ENCODE measurements around the gene AVEN. TPM values are rescaled to one million over a fixed set of nuclear protein-coding genes. Genes with fewer than 3 reads are reported as not detected.

AVEN gene
- total and polyA plus RNA-seq, 2 experiments from 2014 or later = 7.7 to 10.3 TPM

GRCh38 chr15:33888176-33888575 lies 150.8 kb downstream of the AVEN start:
- H3K27me3 Mint-ChIP-seq (ENCODE audit: insufficient read depth, low read depth, poor library complexity) = peaks cover 2% of the 10 kb centered on the region
- Histone ChIP-seq H4K20me1 (replicated peaks; ENCODE audit: insufficient read depth) (no peaks in the 10 kb centered on the region), H3K27me3 (ENCODE audit: insufficient read depth) (no peaks in the 10 kb centered on the region), H3K4me3 (no peak overlapping the region), H3K4me1 (ENCODE audit: insufficient read depth) (no peaks in the 10 kb centered on the region), H3K27ac (ENCODE audit: low read depth) (no peak overlapping the region), H2AFZ (no peak overlapping the region), H3F3A (replicated peaks; ENCODE audit: low read depth) (no peaks in the 10 kb centered on the region), H3K79me2 (replicated peaks; ENCODE audit: insufficient read depth) (no peaks in the 10 kb centered on the region), H3K4me2 (no peak overlapping the region), H3K9me2 (ENCODE audit: insufficient read depth) (no peaks in the 10 kb centered on the region; the same call in 1 of the 2 replicates), H3K36me3 (ENCODE audit: insufficient read depth) (no peaks in the 10 kb centered on the region)
- H3K4me1 Mint-ChIP-seq = peaks cover 3% of the 10 kb centered on the region; the same call in 2 of the 3 replicates
- H3K27ac Mint-ChIP-seq = no peak overlapping the region
- peaks cover 3% of the 10 kb centered on the region; the same call in 2 of the 3 replicates for H3K36me3 Mint-ChIP-seq (ENCODE audit: low read depth)
- TF ChIP-seq, protein P1, sequence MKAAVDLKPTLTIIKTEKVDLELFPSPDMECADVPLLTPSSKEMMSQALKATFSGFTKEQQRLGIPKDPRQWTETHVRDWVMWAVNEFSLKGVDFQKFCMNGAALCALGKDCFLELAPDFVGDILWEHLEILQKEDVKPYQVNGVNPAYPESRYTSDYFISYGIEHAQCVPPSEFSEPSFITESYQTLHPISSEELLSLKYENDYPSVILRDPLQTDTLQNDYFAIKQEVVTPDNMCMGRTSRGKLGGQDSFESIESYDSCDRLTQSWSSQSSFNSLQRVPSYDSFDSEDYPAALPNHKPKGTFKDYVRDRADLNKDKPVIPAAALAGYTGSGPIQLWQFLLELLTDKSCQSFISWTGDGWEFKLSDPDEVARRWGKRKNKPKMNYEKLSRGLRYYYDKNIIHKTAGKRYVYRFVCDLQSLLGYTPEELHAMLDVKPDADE (IDR thresholded peaks at IDR 0.05) = no peak
- TF ChIP-seq ZNF114 (CRISPR knock-in tag; IDR thresholded peaks at IDR 0.05) (no peak), EZH2phosphoT487 (IDR thresholded peaks at IDR 0.05; ENCODE audit: unreplicated experiment) (no peak), JUNB (IDR thresholded peaks at IDR 0.05; ENCODE audit: unreplicated experiment) (no peak), STAT1 (IDR thresholded peaks at IDR 0.05; ENCODE audit: unreplicated experiment) (no peak), EZH2 (IDR thresholded peaks at IDR 0.05; ENCODE audit: low read depth, unreplicated experiment) (no peak), ZNF331 (CRISPR knock-in tag; IDR thresholded peaks at IDR 0.05; ENCODE audit: low read depth) (no peak), POLR2AphosphoS5 (IDR thresholded peaks at IDR 0.05; ENCODE audit: low read depth) (no peak), NANOG (IDR thresholded peaks at IDR 0.05; ENCODE audit: borderline replicate concordance) (no peak), CTCF (conservative IDR thresholded peaks at IDR 0.05; ENCODE audit: low read depth in 2 of 2) (no peak), CREB1 (CRISPR knock-in tag; IDR thresholded peaks at IDR 0.05; ENCODE audit: low read depth) (no peak)
- TF ChIP-seq, protein P2, sequence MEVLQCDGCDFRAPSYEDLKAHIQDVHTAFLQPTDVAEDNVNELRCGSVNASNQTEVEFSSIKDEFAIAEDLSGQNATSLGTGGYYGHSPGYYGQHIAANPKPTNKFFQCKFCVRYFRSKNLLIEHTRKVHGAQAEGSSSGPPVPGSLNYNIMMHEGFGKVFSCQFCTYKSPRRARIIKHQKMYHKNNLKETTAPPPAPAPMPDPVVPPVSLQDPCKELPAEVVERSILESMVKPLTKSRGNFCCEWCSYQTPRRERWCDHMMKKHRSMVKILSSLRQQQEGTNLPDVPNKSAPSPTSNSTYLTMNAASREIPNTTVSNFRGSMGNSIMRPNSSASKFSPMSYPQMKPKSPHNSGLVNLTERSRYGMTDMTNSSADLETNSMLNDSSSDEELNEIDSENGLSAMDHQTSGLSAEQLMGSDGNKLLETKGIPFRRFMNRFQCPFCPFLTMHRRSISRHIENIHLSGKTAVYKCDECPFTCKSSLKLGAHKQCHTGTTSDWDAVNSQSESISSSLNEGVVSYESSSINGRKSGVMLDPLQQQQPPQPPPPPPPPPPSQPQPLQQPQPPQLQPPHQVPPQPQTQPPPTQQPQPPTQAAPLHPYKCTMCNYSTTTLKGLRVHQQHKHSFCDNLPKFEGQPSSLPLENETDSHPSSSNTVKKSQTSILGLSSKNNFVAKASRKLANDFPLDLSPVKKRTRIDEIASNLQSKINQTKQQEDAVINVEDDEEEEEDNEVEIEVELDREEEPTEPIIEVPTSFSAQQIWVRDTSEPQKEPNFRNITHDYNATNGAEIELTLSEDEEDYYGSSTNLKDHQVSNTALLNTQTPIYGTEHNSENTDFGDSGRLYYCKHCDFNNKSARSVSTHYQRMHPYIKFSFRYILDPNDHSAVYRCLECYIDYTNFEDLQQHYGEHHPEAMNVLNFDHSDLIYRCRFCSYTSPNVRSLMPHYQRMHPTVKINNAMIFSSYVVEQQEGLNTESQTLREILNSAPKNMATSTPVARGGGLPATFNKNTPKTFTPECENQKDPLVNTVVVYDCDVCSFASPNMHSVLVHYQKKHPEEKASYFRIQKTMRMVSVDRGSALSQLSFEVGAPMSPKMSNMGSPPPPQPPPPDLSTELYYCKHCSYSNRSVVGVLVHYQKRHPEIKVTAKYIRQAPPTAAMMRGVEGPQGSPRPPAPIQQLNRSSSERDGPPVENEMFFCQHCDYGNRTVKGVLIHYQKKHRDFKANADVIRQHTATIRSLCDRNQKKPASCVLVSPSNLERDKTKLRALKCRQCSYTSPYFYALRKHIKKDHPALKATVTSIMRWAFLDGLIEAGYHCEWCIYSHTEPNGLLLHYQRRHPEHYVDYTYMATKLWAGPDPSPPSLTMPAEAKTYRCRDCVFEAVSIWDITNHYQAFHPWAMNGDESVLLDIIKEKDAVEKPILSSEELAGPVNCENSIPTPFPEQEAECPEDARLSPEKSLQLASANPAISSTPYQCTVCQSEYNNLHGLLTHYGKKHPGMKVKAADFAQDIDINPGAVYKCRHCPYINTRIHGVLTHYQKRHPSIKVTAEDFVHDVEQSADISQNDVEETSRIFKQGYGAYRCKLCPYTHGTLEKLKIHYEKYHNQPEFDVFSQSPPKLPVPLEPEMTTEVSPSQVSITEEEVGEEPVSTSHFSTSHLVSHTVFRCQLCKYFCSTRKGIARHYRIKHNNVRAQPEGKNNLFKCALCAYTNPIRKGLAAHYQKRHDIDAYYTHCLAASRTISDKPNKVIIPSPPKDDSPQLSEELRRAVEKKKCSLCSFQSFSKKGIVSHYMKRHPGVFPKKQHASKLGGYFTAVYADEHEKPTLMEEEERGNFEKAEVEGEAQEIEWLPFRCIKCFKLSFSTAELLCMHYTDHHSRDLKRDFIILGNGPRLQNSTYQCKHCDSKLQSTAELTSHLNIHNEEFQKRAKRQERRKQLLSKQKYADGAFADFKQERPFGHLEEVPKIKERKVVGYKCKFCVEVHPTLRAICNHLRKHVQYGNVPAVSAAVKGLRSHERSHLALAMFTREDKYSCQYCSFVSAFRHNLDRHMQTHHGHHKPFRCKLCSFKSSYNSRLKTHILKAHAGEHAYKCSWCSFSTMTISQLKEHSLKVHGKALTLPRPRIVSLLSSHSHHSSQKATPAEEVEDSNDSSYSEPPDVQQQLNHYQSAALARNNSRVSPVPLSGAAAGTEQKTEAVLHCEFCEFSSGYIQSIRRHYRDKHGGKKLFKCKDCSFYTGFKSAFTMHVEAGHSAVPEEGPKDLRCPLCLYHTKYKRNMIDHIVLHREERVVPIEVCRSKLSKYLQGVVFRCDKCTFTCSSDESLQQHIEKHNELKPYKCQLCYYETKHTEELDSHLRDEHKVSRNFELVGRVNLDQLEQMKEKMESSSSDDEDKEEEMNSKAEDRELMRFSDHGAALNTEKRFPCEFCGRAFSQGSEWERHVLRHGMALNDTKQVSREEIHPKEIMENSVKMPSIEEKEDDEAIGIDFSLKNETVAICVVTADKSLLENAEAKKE (CRISPR knock-in tag; IDR thresholded peaks at IDR 0.05) = no peak
- TF ChIP-seq, protein P3, sequence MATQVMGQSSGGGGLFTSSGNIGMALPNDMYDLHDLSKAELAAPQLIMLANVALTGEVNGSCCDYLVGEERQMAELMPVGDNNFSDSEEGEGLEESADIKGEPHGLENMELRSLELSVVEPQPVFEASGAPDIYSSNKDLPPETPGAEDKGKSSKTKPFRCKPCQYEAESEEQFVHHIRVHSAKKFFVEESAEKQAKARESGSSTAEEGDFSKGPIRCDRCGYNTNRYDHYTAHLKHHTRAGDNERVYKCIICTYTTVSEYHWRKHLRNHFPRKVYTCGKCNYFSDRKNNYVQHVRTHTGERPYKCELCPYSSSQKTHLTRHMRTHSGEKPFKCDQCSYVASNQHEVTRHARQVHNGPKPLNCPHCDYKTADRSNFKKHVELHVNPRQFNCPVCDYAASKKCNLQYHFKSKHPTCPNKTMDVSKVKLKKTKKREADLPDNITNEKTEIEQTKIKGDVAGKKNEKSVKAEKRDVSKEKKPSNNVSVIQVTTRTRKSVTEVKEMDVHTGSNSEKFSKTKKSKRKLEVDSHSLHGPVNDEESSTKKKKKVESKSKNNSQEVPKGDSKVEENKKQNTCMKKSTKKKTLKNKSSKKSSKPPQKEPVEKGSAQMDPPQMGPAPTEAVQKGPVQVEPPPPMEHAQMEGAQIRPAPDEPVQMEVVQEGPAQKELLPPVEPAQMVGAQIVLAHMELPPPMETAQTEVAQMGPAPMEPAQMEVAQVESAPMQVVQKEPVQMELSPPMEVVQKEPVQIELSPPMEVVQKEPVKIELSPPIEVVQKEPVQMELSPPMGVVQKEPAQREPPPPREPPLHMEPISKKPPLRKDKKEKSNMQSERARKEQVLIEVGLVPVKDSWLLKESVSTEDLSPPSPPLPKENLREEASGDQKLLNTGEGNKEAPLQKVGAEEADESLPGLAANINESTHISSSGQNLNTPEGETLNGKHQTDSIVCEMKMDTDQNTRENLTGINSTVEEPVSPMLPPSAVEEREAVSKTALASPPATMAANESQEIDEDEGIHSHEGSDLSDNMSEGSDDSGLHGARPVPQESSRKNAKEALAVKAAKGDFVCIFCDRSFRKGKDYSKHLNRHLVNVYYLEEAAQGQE (IDR thresholded peaks at IDR 0.05; ENCODE audit: unreplicated experiment) = no peak
- H3K4me3 Mint-ChIP-seq = no peak overlapping the region
- no peak for DNase-seq (ENCODE audit: low spot score)
- no peak; the same call in 2 of the 3 replicates for ATAC-seq
- peaks cover 3% of the 10 kb centered on the region; the same call in 2 of the 3 replicates for H3K9me3 Mint-ChIP-seq

Data from GM23338 (cell line).